Measurements from ENCODE around the gene ANKRD17.

ANKRD17 gene

DNA sequence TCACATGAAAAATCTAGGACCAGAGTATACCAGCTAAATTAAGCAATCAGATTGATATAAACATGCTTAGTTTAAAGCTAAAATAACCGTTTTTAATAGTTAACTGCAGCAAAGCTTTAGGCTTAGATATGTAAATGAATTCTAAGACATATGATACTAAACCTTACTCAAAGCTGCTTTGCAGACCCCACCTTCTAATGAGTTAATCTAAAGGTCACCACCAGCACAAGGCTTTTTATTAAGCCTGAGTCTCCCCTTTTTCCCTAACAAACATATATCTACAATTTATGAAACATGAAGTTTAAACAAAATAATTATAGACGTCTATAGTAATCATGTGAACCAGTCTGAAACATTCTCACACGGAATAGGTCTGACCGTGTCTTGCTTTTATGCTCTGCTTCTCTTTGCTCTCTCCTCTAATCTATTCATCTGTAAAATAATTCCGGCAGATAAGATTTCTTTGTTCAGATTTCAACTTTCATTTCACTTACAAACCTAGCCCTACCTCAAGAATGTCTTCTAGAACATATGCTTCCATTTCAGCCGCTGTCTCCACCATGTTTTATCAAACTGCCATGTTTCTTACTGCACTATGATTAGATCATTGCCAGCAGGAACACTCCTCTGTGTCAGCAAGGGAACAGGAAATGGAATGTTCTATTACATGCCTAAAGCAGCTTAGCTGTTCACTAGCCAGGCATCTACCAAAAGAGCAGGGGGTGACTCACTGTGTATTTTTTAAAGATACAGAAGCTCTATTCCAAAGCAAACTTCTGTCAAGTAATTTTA, 35.9 kb downstream of the ANKRD17 start:
- TF ChIP-seq, protein P1, sequence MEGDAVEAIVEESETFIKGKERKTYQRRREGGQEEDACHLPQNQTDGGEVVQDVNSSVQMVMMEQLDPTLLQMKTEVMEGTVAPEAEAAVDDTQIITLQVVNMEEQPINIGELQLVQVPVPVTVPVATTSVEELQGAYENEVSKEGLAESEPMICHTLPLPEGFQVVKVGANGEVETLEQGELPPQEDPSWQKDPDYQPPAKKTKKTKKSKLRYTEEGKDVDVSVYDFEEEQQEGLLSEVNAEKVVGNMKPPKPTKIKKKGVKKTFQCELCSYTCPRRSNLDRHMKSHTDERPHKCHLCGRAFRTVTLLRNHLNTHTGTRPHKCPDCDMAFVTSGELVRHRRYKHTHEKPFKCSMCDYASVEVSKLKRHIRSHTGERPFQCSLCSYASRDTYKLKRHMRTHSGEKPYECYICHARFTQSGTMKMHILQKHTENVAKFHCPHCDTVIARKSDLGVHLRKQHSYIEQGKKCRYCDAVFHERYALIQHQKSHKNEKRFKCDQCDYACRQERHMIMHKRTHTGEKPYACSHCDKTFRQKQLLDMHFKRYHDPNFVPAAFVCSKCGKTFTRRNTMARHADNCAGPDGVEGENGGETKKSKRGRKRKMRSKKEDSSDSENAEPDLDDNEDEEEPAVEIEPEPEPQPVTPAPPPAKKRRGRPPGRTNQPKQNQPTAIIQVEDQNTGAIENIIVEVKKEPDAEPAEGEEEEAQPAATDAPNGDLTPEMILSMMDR (IDR thresholded peaks at IDR 0.05) = no peak

DNA sequence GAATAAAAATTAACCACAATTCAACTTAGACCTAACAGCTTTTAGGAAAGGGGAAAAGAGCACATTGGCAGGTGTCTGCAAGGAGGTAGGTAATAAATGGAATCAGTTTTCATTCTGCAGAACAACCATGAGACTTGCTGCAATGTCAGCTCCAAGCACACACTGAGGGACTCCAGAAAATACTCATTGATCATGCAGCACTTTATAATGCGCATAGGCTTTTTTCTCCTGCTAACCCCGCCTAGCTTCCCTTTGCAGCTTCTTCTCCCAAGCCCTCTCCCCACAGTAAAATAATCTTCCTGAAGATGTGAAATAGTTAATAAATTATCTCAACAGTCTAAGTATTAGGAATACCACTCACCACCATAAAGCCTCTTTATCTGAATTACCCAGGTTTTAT, 36.9 kb downstream of the ANKRD17 start:
- TF ChIP-seq, protein P1 (IDR thresholded peaks at IDR 0.05) = no peak

DNA sequence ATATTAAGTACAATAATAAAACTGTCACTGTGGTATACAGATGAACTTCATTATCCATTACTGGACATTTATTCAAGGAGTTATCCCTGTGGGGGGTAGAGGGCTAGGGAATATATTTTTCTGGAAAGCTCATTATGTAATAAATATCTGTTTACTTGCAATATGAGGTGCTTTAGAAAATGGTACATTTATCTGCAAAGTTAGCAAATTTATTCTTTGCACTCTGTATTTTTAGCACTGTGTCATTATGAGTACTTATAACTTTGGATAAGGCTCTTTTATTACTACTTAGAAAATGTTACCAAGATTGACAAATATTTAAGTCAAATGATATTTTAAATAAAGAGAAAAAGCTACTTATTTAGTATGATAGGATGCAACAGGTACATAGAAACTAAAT, 37.8 kb downstream of the ANKRD17 start:
- TF ChIP-seq, protein P1 (IDR thresholded peaks at IDR 0.05) = no peak

DNA sequence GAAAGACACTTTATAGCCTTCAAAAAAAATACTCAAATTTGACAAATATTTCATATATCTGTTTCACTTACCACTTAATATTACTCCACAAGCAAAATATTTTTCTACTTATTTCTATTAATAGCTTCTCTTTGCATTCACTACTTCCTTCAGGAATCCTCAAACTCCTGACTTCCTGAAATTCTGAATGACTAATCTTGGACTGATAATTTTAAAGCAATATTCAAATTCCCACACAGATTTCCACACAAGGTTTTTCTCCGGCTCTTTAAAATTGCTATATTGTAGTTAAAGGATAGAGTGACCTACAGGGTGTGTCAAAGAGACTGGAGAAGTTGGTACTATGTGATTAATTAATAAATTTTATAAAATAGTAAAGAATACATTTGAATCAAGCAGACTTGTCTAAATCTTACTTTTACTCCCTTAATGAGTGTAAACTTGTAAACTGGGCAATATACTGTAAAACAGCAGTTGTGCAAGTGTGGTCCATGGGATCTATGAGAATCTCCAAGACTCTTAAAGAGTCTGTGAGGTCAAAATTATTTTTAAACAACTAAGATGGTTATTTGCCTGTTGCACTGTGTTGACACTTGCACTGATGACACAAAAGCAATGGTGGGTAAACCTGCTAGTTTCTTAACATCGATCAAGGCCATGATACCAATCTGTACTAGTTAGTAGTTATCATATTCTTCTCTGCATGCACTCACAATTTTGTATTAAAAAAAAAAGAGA, 44.5 kb downstream of the ANKRD17 start:
- TF ChIP-seq, protein P1 (IDR thresholded peaks at IDR 0.05) = no peak

DNA sequence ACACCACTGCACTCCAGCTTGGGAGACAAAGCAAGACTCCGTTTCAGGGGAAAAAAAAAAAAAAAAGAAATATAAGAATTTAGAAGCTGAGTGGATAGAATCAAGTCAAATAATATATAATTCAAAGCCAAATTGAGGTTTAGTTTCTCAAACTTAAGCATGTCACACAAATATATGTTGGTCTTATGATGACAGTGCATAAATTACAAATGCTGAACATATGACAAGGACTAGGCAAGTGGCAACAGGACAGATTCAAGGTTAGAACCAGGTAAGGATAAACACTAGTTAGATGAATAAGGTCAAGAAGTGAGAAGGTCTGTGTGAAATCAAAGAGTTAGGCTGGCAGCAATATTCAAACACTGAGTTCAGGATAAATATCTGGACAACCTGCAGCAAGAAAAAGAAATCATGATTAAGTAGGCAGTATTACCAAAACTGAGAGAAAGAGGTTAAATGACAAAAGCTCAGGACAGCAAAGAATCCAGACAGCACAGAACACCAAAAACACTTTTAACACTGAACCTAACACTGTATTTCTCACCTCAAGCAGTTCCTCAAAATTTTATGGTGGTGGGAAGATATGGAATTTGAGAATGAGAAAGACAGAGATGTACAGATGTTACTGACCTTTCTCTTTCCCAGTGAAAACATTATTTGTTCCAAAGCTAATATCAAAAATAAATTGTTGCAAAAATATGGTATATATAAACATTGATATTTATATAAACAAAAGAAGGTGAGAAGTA, 45.4 kb downstream of the ANKRD17 start:
- TF ChIP-seq, protein P1 (IDR thresholded peaks at IDR 0.05) = no peak

DNA sequence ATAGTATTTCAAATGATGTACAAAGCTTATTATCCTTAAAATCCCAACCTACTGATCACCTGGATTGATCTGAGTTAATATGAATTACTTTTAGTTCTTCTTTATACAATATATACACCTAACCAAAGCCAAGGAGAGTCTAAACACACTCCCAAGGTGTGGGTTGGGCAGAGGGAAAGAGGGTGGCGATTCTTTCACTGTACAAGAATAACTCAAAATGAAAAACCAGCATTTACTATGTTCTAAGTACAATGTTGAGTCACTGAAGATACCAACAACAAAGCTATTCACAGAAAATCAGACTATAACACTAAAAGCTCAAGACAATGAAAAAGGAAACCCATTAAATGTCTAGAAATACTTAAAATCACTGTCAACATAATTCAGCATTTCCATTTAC, 46.6 kb downstream of the ANKRD17 start:
- TF ChIP-seq, protein P1 (IDR thresholded peaks at IDR 0.05) = no peak

DNA sequence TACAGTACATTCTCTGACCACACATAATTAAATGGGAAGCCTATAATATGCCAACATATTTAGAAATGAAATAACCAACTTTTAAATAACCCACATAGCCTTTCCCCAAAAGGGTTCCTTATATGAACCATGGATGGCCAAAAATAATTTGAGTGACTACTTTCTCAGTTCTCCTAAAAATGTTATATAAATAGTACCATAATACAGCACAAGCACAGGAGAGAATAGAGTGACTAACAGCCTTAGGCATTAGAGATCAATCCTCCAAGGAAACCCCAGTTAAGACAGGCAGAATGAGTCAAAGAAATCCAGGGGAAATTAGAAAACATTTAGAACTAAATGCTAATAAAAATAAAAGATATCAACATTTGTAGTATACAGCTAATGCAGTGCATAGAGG, 50.2 kb downstream of the ANKRD17 start:
- TF ChIP-seq, protein P1 (IDR thresholded peaks at IDR 0.05) = no peak
